HG02973 (cell line): ENCODE measurements around the gene ST3GAL3.

ENCODE experiments used
- ATAC-seq: cut with Tn5 transposase; IDR thresholded peaks from one replicate; pipeline ENCODE4 v1.9.1; 2021; ENCODE audit warnings: moderate library complexity; ENCODE audit not compliant: unreplicated experiment

ST3GAL3 gene

GRCh38 chr1:43977376-43978263 is 270.3 kb downstream of the ST3GAL3 start:
- no peak for ATAC-seq

- no peak for ATAC-seq
Measured at GRCh38 chr1:43978264-43978550, 270.9 kb downstream of the ST3GAL3 start.

GRCh38 chr1:43978551-43979260 is 271.4 kb downstream of the ST3GAL3 start, which contains the start of gene B4GALT2:
Gene B4GALT2 (plus strand): TSS chr1:43979210. CDS start chr1:43981161, 1,951 bp downstream.
- ATAC-seq = no peak

- no peak for ATAC-seq
Measured at GRCh38 chr1:43979261-43979527, 271.9 kb downstream of the ST3GAL3 start.

- no peak for ATAC-seq
Measured at GRCh38 chr1:43979528-43980254, 272.4 kb downstream of the ST3GAL3 start.

GRCh38 chr1:43980255-43981134 is 273.2 kb downstream of the ST3GAL3 start:
- no peak for ATAC-seq
